Measurements from ENCODE around the gene PPP1R12B. TPM values are rescaled to one million over a fixed set of nuclear protein-coding genes. Genes with fewer than 3 reads are reported as not detected.
"Not testable (repeated sequence)": the region's sequence is repeated elsewhere in the genome, so short reads cannot be mapped to it uniquely, and the experiment has no call there.

The PPP1R12B gene
- total RNA-seq, 1 experiment from 2014 or later = 17.0 TPM

- DNase-seq (ENCODE audit: low spot score) = no peak
- Histone ChIP-seq H3K4me1 (ENCODE audit: insufficient read depth, low read length, poor library complexity, severe bottlenecking) (no peaks in the 10 kb centered on the region), H3K36me3 (ENCODE audit: insufficient read depth, low read length, poor library complexity, severe bottlenecking) (no peaks in the 10 kb centered on the region), H3K27me3 (replicated peaks; ENCODE audit: insufficient read depth, low read depth, low read length, poor library complexity) (no peaks in the 10 kb centered on the region), H3K9me3 (ENCODE audit: low read depth, low read length, poor library complexity, severe bottlenecking) (no peaks in the 10 kb centered on the region), H3K27ac (ENCODE audit: low read depth, low read length, poor library complexity, severe bottlenecking) (no peak overlapping the region), H3K4me3 (ENCODE audit: low read depth, low read length, poor library complexity, severe bottlenecking) (no peak overlapping the region)
- intact Hi-C loops (cut with micrococcal nuclease; ENCODE audit: unreplicated experiment) = no loop called here
- CTCF ChIA-PET = no interaction called here
- no peak for TF ChIP-seq CTCF (conservative IDR thresholded peaks at IDR 0.05; ENCODE audit: low read depth, low read length)
- no peak for TF ChIP-seq EZH2 (IDR thresholded peaks at IDR 0.05; ENCODE audit: borderline replicate concordance, low read depth, low read length, poor library complexity, severe bottlenecking)
- BruUV-seq (replicated peaks) = no TSS peak
- POLR2A ChIA-PET (ENCODE audit: low non-redundant PET) = no interaction called here
These were observed 257.0 kb downstream of the PPP1R12B start for GRCh38 chr1:202605515-202605914.

- H3K27me3 ChIP-seq (replicated peaks; ENCODE audit: insufficient read depth, low read depth, low read length, poor library complexity); H3K4me3 ChIP-seq (ENCODE audit: low read depth, low read length, poor library complexity, severe bottlenecking); intact Hi-C loops (cut with micrococcal nuclease; ENCODE audit: unreplicated experiment); POLR2A ChIA-PET (ENCODE audit: low non-redundant PET); H3K9me3 ChIP-seq (ENCODE audit: low read depth, low read length, poor library complexity, severe bottlenecking); CTCF ChIA-PET; H3K27ac ChIP-seq (ENCODE audit: low read depth, low read length, poor library complexity, severe bottlenecking); DNase-seq (ENCODE audit: low spot score); H3K36me3 ChIP-seq (ENCODE audit: insufficient read depth, low read length, poor library complexity, severe bottlenecking); BruUV-seq (replicated peaks): not testable (repeated sequence)
- H3K4me1 ChIP-seq (ENCODE audit: insufficient read depth, low read length, poor library complexity, severe bottlenecking) = peaks cover 32% of the 10 kb centered on the region
These were observed 263.5 kb downstream of the PPP1R12B start for GRCh38 chr1:202612036-202612435.

- intact Hi-C loops (cut with micrococcal nuclease; ENCODE audit: unreplicated experiment) = no loop called here
- Histone ChIP-seq H3K27ac (ENCODE audit: low read depth, low read length, poor library complexity, severe bottlenecking) (peak overlapping the region; percentile 25), H3K4me3 (ENCODE audit: low read depth, low read length, poor library complexity, severe bottlenecking) (no peak overlapping the region), H3K27me3 (replicated peaks; ENCODE audit: insufficient read depth, low read depth, low read length, poor library complexity) (no peaks in the 10 kb centered on the region), H3K36me3 (ENCODE audit: insufficient read depth, low read length, poor library complexity, severe bottlenecking) (no peaks in the 10 kb centered on the region), H3K4me1 (ENCODE audit: insufficient read depth, low read length, poor library complexity, severe bottlenecking) (peaks cover 38% of the 10 kb centered on the region), H3K9me3 (ENCODE audit: low read depth, low read length, poor library complexity, severe bottlenecking) (no peaks in the 10 kb centered on the region)
- no TSS peak for BruUV-seq (replicated peaks)
- ChIA-PET CTCF (no interaction called here), POLR2A (ENCODE audit: low non-redundant PET) (no interaction called here)
- TF ChIP-seq EZH2 (IDR thresholded peaks at IDR 0.05; ENCODE audit: borderline replicate concordance, low read depth, low read length, poor library complexity, severe bottlenecking) = no peak
- DNase-seq (ENCODE audit: low spot score) = no peak
These were observed 265.1 kb downstream of the PPP1R12B start for GRCh38 chr1:202613571-202613970.

GRCh38 chr1:202614363-202615207, 266.1 kb downstream of the PPP1R12B start:
- not testable (repeated sequence) for H3K4me3 ChIP-seq (ENCODE audit: low read depth, low read length, poor library complexity, severe bottlenecking); H3K9me3 ChIP-seq (ENCODE audit: low read depth, low read length, poor library complexity, severe bottlenecking); BruUV-seq (replicated peaks); H3K36me3 ChIP-seq (ENCODE audit: insufficient read depth, low read length, poor library complexity, severe bottlenecking); H3K27me3 ChIP-seq (replicated peaks; ENCODE audit: insufficient read depth, low read depth, low read length, poor library complexity)
- Histone ChIP-seq H3K27ac (ENCODE audit: low read depth, low read length, poor library complexity, severe bottlenecking) (peak overlapping the region; percentile 81), H3K4me1 (ENCODE audit: insufficient read depth, low read length, poor library complexity, severe bottlenecking) (peaks cover 40% of the 10 kb centered on the region)
- CTCF ChIA-PET = interaction anchor here (1.4 kb wide), 1 partner anchor 12 kb away, joined by 5 read pairs; no protein-coding TSS in a partner anchor
- peak; percentile 55 for TF ChIP-seq CTCF (conservative IDR thresholded peaks at IDR 0.05; ENCODE audit: low read depth, low read length)
- DNase-seq (ENCODE audit: low spot score) = peak; percentile 64
- POLR2A ChIA-PET (ENCODE audit: low non-redundant PET) = interaction anchor here (0.7 kb wide), 1 partner anchor 273 kb away, joined by 4 read pairs; no protein-coding TSS in a partner anchor
- intact Hi-C loops (cut with micrococcal nuclease; ENCODE audit: unreplicated experiment) = loop anchor here (5.0 kb wide), 1 partner anchor 272 kb away; the partner anchor contains the start of gene UBE2T

GRCh38 chr1:202615208-202615500, 266.7 kb downstream of the PPP1R12B start:
- H3K36me3 ChIP-seq (ENCODE audit: insufficient read depth, low read length, poor library complexity, severe bottlenecking); H3K27me3 ChIP-seq (replicated peaks; ENCODE audit: insufficient read depth, low read depth, low read length, poor library complexity); DNase-seq (ENCODE audit: low spot score); H3K9me3 ChIP-seq (ENCODE audit: low read depth, low read length, poor library complexity, severe bottlenecking); H3K4me3 ChIP-seq (ENCODE audit: low read depth, low read length, poor library complexity, severe bottlenecking); POLR2A ChIA-PET (ENCODE audit: low non-redundant PET); BruUV-seq (replicated peaks): not testable (repeated sequence)
- intact Hi-C loops (cut with micrococcal nuclease; ENCODE audit: unreplicated experiment) = loop anchor here (5.0 kb wide), 1 partner anchor 273 kb away; the partner anchor contains the start of gene UBE2T
- Histone ChIP-seq H3K4me1 (ENCODE audit: insufficient read depth, low read length, poor library complexity, severe bottlenecking) (peaks cover 40% of the 10 kb centered on the region), H3K27ac (ENCODE audit: low read depth, low read length, poor library complexity, severe bottlenecking) (peak overlapping the region; percentile 81)
- CTCF ChIA-PET = interaction anchor here (0.9 to 1.4 kb wide), 2 partner anchors 12 to 104 kb away, joined by 3 to 5 read pairs; no protein-coding TSS in a partner anchor

Data from A673 (cell line).